Natural killer cell (primary cell): ENCODE results near the gene CENPM. TPM values are rescaled to one million over a fixed set of nuclear protein-coding genes. Genes with fewer than 3 reads are reported as not detected.

Experiments
- ATAC-seq, 3 donors: fragments of 150-1000 bp in 2 of 3; fragments of 200-7000 bp in 1 of 3; cut with Tn5 transposase; 1 replicate in 1 of 3; 2 replicates in 2 of 3; pipeline ENCODE4 v1.10.0; 2021; ENCODE audit warnings: mild to moderate bottlenecking in 2 of 3, moderate library complexity in 2 of 3
- DNase-seq, 2 donors: peaks; one replicate each; pipeline versions ENCODE4 v3.0.0 to v3.0.0-alpha.2; 2013 to 2021; ENCODE audit warnings: mixed read lengths in 1 of 2
- H3K27ac ChIP-seq: one replicate; pipeline ENCODE4 v1.5.1; 2013; ENCODE audit warnings: mild to moderate bottlenecking, low read length
- H3K27me3 ChIP-seq: one replicate; pipeline ENCODE4 v1.6.1; 2013; ENCODE audit warnings: low read length; ENCODE audit not compliant: control insufficient read depth, insufficient read depth
- H3K36me3 ChIP-seq: one replicate; pipeline ENCODE4 v1.6.1; 2013; ENCODE audit warnings: low read length; ENCODE audit not compliant: control insufficient read depth, insufficient read depth
- H3K4me1 ChIP-seq: one replicate; pipeline ENCODE4 v1.6.1; 2013; ENCODE audit warnings: low read length; ENCODE audit not compliant: control insufficient read depth, insufficient read depth
- H3K4me3 ChIP-seq: one replicate; pipeline ENCODE4 v1.5.1; 2013; ENCODE audit warnings: low read length
- H3K9me3 ChIP-seq: one replicate; pipeline ENCODE4 v1.6.1; 2013; ENCODE audit warnings: low read length; ENCODE audit not compliant: control insufficient read depth, insufficient read depth
- H3K27ac Mint-ChIP-seq, 2 donors: one replicate each; pipeline ENCODE4 v1.8.0; 2022; ENCODE audit warnings: mild to moderate bottlenecking in 2 of 2, mixed read lengths in 2 of 2, moderate library complexity in 1 of 2
- H3K27me3 Mint-ChIP-seq, 2 donors: one replicate each; pipeline ENCODE4 v1.8.0; 2022; ENCODE audit warnings: low read depth in 2 of 2, mixed read lengths in 2 of 2
- H3K36me3 Mint-ChIP-seq: one replicate; pipeline ENCODE4 v1.8.0; 2022; ENCODE audit warnings: mixed read lengths
- H3K4me1 Mint-ChIP-seq, 2 donors: one replicate each; pipeline ENCODE4 v1.8.0; 2022; ENCODE audit warnings: mixed read lengths in 2 of 2
- H3K4me3 Mint-ChIP-seq: one replicate; pipeline ENCODE4 v1.8.0; 2022; ENCODE audit warnings: mild to moderate bottlenecking, moderate library complexity, mixed read lengths
- H3K9me3 Mint-ChIP-seq, 2 donors: one replicate each; pipeline ENCODE4 v1.8.0; 2022; ENCODE audit warnings: mixed read lengths in 2 of 2
- WGBS: methylation state at CpG from one replicate; pipeline ENCODE4 v1.1.7; 2013; ENCODE audit warnings: missing lambda C conversion rate; ENCODE audit not compliant: insufficient coverage; 5-methylcytosine and 5-hydroxymethylcytosine counted together
- intact Hi-C: fragments of 100-400 bp; cut with micrococcal nuclease; formaldehyde crosslinking; loops from one replicate; pipeline ENCODE4 v1.14.2; 2022
- total RNA-seq, 4 donors: library from RNA; stranded (reverse); fragments of 120-200 nt in 1 of 4; gene quantifications; one replicate each; pipeline versions ENCODE4 v1.2.3 to v1.2.4, GENCODE V29; 2013 to 2022
- TF ChIP-seq, protein P1 (sequence below): fragments of 200-600 bp; IDR thresholded peaks from one replicate; pipeline ENCODE4 v1.8.0; 2022; ENCODE audit warnings: antibody characterized with exemption

CENPM gene
- total RNA-seq, 3 donors from 2014 or later (not counting 1 experiment from before 2014, with no cell fraction given), result 4.2 to 7.1 (median 6.1) TPM

DNA sequence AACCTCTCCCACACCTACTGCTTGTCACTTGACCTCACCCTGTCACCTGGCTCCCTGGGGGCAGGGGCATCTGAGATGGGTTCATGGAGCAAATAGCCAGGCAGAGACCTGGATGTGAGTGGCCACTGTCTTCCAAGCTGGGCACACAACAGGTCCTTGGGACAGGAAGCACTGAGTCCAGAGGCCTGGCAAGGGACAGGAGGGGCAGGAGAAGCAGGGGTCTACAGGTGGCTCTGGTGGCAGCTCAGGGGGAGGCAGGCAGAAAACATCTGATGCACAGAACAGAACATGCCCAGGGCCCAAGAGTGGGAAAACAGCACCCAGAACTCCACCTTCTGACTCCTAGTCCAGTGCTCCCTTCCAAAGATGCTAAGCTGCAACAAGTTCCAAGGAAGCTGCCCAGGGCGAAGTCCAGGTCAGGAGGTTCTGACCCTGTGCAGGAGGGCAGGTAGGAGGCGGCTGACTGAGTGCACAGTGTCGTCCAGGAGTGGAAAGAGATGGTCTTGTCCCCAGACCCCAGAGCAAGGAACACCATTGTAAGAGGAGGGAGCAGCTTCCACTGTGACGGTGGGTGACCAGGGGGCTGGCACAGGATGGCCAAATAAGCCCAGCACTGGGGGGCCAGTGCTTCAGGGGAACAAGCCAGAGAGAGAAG, 23.9 kb downstream of the CENPM start:
- Mint-ChIP-seq H3K4me3 (no peak overlapping the region), H3K9me3 (no peaks in the 10 kb centered on the region), H3K27me3 (peaks cover 0 to 21% of the 10 kb centered on the region in 2 donors), H3K4me1 (peaks cover 5 to 20% of the 10 kb centered on the region in 2 donors), H3K36me3 (no peaks in the 10 kb centered on the region), H3K27ac (no peak overlapping the region)
- Histone ChIP-seq H3K36me3 (no peaks in the 10 kb centered on the region), H3K9me3 (no peaks in the 10 kb centered on the region), H3K27ac (no peak overlapping the region), H3K27me3 (peaks cover 15% of the 10 kb centered on the region), H3K4me1 (peaks cover 52% of the 10 kb centered on the region), H3K4me3 (no peak overlapping the region)
- intact Hi-C loops, result no loop called here
- DNase-seq (no peak), ATAC-seq (no peak)
- TF ChIP-seq, protein P1, sequence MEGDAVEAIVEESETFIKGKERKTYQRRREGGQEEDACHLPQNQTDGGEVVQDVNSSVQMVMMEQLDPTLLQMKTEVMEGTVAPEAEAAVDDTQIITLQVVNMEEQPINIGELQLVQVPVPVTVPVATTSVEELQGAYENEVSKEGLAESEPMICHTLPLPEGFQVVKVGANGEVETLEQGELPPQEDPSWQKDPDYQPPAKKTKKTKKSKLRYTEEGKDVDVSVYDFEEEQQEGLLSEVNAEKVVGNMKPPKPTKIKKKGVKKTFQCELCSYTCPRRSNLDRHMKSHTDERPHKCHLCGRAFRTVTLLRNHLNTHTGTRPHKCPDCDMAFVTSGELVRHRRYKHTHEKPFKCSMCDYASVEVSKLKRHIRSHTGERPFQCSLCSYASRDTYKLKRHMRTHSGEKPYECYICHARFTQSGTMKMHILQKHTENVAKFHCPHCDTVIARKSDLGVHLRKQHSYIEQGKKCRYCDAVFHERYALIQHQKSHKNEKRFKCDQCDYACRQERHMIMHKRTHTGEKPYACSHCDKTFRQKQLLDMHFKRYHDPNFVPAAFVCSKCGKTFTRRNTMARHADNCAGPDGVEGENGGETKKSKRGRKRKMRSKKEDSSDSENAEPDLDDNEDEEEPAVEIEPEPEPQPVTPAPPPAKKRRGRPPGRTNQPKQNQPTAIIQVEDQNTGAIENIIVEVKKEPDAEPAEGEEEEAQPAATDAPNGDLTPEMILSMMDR, result no peak
- WGBS, result 88% methylated on average over 4 of the region's 4 CpGs

DNA sequence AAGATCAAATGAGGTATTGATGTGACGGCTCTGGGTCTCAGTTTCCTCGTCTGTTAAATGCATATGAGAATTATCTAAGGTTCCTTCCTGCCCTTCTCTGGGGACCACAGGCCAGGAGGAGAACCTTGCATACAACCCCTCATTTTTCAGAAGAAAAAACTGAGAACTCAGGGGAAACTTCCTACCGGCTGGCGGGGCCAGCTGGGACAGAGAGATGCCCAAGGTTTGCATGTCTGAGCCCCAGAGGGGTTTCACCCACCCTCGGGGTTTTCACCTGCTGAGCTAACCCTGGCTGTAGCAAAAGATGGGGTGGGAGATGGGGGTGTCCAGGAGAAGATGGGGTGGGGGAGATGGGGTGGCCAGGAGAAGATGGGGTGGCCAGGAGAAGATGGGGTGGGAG, 24.6 kb downstream of the CENPM start:
- TF ChIP-seq, protein P1, result no peak
- Mint-ChIP-seq H3K9me3 (no peaks in the 10 kb centered on the region), H3K27ac (no peak overlapping the region), H3K27me3 (peaks cover 0 to 14% of the 10 kb centered on the region in 2 donors), H3K4me1 (peaks cover 5 to 20% of the 10 kb centered on the region in 2 donors), H3K36me3 (no peaks in the 10 kb centered on the region), H3K4me3 (no peak overlapping the region)
- no peaks in the 10 kb centered on the region for H3K9me3 ChIP-seq
- H3K27ac ChIP-seq, result no peak overlapping the region
- no peaks in the 10 kb centered on the region for H3K36me3 ChIP-seq
- intact Hi-C loops, result no loop called here
- peaks cover 54% of the 10 kb centered on the region for H3K4me1 ChIP-seq
- H3K4me3 ChIP-seq, result no peak overlapping the region
- ATAC-seq, result no peak
- DNase-seq, result no peak
- WGBS, result 62% methylated on average over 5 of the region's 5 CpGs
- peaks cover 23% of the 10 kb centered on the region for H3K27me3 ChIP-seq

DNA sequence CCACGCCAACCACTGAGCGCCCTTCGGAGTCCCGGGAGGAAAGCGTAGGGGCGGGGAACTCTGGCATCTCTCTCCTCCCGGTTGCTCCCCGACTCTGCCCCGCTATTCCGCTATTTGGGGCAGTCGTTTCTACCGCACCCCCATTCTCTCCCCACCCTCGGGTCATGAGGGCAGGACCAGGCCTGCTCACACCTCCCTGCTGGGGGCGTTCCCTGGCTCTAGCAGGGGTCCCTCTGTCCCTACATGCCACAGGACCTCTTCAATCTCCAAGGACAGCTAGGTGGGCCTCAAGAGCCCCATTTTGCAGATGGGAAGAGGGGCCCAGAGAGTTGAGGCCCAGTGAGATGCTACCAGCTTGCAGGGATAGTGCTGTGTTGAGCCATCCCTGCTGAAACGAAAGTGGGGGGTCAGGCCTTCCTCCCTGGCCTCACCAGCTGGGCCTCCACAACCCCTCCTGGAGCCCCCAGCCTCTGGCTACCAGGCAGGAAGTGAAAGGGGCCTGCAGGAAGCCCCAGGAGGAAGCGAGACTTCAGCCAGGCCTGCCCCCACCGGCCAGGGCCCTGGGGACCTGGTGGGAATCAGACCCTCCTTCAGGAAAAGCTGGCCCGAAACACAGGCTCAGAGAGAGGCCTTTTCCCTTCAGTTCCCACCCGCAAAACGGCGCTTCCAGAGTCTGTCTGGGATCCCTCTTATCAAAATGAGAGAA, 26.5 kb downstream of the CENPM start:
- Histone ChIP-seq H3K4me3 (no peak overlapping the region), H3K4me1 (peaks cover 47% of the 10 kb centered on the region), H3K9me3 (no peaks in the 10 kb centered on the region), H3K27ac (peak overlapping the region; percentile 72), H3K36me3 (no peaks in the 10 kb centered on the region), H3K27me3 (peaks cover 32% of the 10 kb centered on the region)
- Mint-ChIP-seq H3K36me3 (no peaks in the 10 kb centered on the region), H3K4me3 (peak overlapping the region; percentile 80), H3K27me3 (peaks cover 11 to 18% of the 10 kb centered on the region in 2 donors), H3K27ac (peak overlapping the region in 1 of 2 donors; percentile 54), H3K9me3 (no peaks in the 10 kb centered on the region), H3K4me1 (peaks cover 0 to 15% of the 10 kb centered on the region in 2 donors)
- intact Hi-C loops, result no loop called here
- WGBS, result 46% methylated on average over 21 of the region's 21 CpGs
- TF ChIP-seq, protein P1, result no peak
- ATAC-seq (no peak), DNase-seq (no peak)
